HepG2 (cell line): ENCODE results near the gene RRAD. TPM values are rescaled to one million over a fixed set of nuclear protein-coding genes. Genes with fewer than 3 reads are reported as not detected.

Experiments used
- ARHGAP35 ChIP-seq: sonication (generic); formaldehyde crosslinking; IDR thresholded peaks from 2 replicates; pipeline ENCODE4 v1.9.0; 2022; ENCODE audit warnings: mild to moderate bottlenecking, inconsistent platforms, moderate library complexity, missing genetic modification reagents, borderline replicate concordance
- ARID4A ChIP-seq: sonication (generic); formaldehyde crosslinking; IDR thresholded peaks from 2 replicates; pipeline ENCODE4 v1.5.0; 2020; ENCODE audit warnings: mild to moderate bottlenecking, missing genetic modification reagents, borderline replicate concordance
- ARID5B ChIP-seq: IDR thresholded peaks from 2 replicates; pipeline ENCODE4 v1.4.0; 2020; ENCODE audit warnings: mild to moderate bottlenecking, missing genetic modification reagents
- ATF3 ChIP-seq: sonication (generic); formaldehyde crosslinking; IDR thresholded peaks from 2 replicates; pipeline ENCODE4 v1.4.0; 2020; ENCODE audit warnings: missing genetic modification reagents
- HES4 ChIP-seq: sonication (generic); formaldehyde crosslinking; IDR thresholded peaks from 2 replicates; pipeline ENCODE4 v1.9.0; 2021; ENCODE audit warnings: mild to moderate bottlenecking, missing genetic modification reagents, borderline replicate concordance
- HMGXB4 ChIP-seq, 2 experiments: sonication (generic) in 1 of 2; formaldehyde crosslinking in 1 of 2; IDR thresholded peaks; 2 replicates each; pipeline versions ENCODE4 v1.4.0 to v1.6.1; 2018 to 2020; ENCODE audit warnings: missing genetic modification reagents in 2 of 2, borderline replicate concordance in 1 of 2, low read depth in 1 of 2, mild to moderate bottlenecking in 1 of 2, missing biosample characterization in 1 of 2
- HNRNPK ChIP-seq: fragments of 200-400 bp; formaldehyde crosslinking; IDR thresholded peaks from 2 replicates; pipeline ENCODE4 v1.6.1; 2018; ENCODE audit warnings: low read length, low read depth, moderate library complexity, mild to moderate bottlenecking; ENCODE audit not compliant: poor library complexity, severe bottlenecking
- POLR2AphosphoS5 ChIP-seq: IDR thresholded peaks from 2 replicates; pipeline ENCODE4 v1.6.1; 2012; ENCODE audit warnings: low read depth, low read length
- RFX1 ChIP-seq: fragments of 450-650 bp; IDR thresholded peaks from 2 replicates; pipeline ENCODE4 v1.6.1; 2017
- THYN1 ChIP-seq: sonication (generic); formaldehyde crosslinking; IDR thresholded peaks from 2 replicates; pipeline ENCODE4 v1.8.1; 2023; ENCODE audit warnings: low read depth, mild to moderate bottlenecking, moderate library complexity, missing genetic modification reagents, borderline replicate concordance
- ZBTB43 ChIP-seq: sonication (generic); formaldehyde crosslinking; conservative IDR thresholded peaks from 2 replicates; pipeline ENCODE4 v1.4.0; 2020; ENCODE audit warnings: missing genetic modification reagents
- ZFY ChIP-seq: sonication (generic); formaldehyde crosslinking; IDR thresholded peaks from 2 replicates; pipeline ENCODE4 v1.4.0; 2020; ENCODE audit warnings: missing genetic modification reagents
- ZNF33B ChIP-seq: sonication (generic); formaldehyde crosslinking; IDR thresholded peaks from 2 replicates; pipeline ENCODE4 v1.5.1; 2020; ENCODE audit warnings: mild to moderate bottlenecking, missing genetic modification reagents
- ZNF580 ChIP-seq: IDR thresholded peaks from 2 replicates; pipeline ENCODE4 v1.6.1; 2016; ENCODE audit warnings: low read depth, borderline replicate concordance
- ZNF652 ChIP-seq: IDR thresholded peaks from 2 replicates; pipeline ENCODE4 v1.6.1; 2016; ENCODE audit warnings: low read depth, borderline replicate concordance
- ZNF703 ChIP-seq: sonication (generic); formaldehyde crosslinking; IDR thresholded peaks from 2 replicates; pipeline ENCODE4 v1.5.1; 2020; ENCODE audit warnings: missing genetic modification reagents, mild to moderate bottlenecking, moderate library complexity, borderline replicate concordance
- polyA plus RNA-seq, 8 experiments: library from polyadenylated mRNA; depleted of rRNA in 3 of 8; stranded (reverse) in 7 of 8; unstranded in 1 of 8; fragments of >200 nt; fragmentation: Illumina TruSeq in 4 of 8; extraction: Trizol in 4 of 8; gene quantifications; 2 replicates each; pipeline versions ENCODE4 v1.2.1 to v1.2.3, GENCODE V29; 2011 to 2016; ENCODE audit warnings: low read depth in 4 of 8, missing spikeins in 1 of 8, mixed read lengths in 1 of 8; ENCODE audit not compliant: insufficient read depth in 1 of 8
- total RNA-seq, 5 experiments: library from RNA; depleted of rRNA; stranded (reverse); fragments of >200 nt; fragmentation: Illumina TruSeq; extraction: Trizol; gene quantifications; 2 replicates each; pipeline ENCODE4 v1.2.3, GENCODE V29; 2016; ENCODE audit warnings: low read depth in 1 of 5

The RRAD gene
- total and polyA plus RNA-seq, 2 of the 13 experiments (the other 11 are each of a cell fraction or from before 2014, with no cell fraction given): 0.80 to 1.1 TPM

- TF ChIP-seq ARID4A (CRISPR knock-in tag): peak; percentile 74
- TF ChIP-seq HES4: no peak
- TF ChIP-seq ARHGAP35: no peak
- no peak for TF ChIP-seq ZNF703 (CRISPR knock-in tag)
- peak; percentile 99 for TF ChIP-seq HMGXB4 (CRISPR knock-in tag; IDR thresholded peaks at IDR 0.05; ENCODE audit: borderline replicate concordance in 1 of 2, low read depth in 1 of 2)
- peak; percentile 42 for TF ChIP-seq ARID5B (CRISPR knock-in tag)
- no peak for TF ChIP-seq RFX1
- TF ChIP-seq HNRNPK: no peak
- no peak for TF ChIP-seq ZBTB43 (CRISPR knock-in tag)
- peak; percentile 82 for TF ChIP-seq ZFY (CRISPR knock-in tag)
- TF ChIP-seq ZNF33B (CRISPR knock-in tag): 0 out of 2 replicates have a peak, but pooled peaks have one; percentile 66
- peak; percentile 56; the same call in 1 of the 2 replicates for TF ChIP-seq ZNF580 (CRISPR knock-in tag)
- no peak for TF ChIP-seq ZNF652 (CRISPR knock-in tag)
- no peak for TF ChIP-seq THYN1
- TF ChIP-seq ATF3 (CRISPR knock-in tag): no peak
- TF ChIP-seq POLR2AphosphoS5: peak; percentile 72
These were observed 35.9 kb upstream of the RRAD start, which contains the start of gene CES3 (continued) for GRCh38 chr16:66961065-66961744.
